NCI-H1092 (cell line): ENCODE measurements around the gene NRP1.

ENCODE experiments used
- DNase-seq: peaks from one replicate; lab custom pipeline; 2025; lab: John Stamatoyannopoulos, UW

NRP1 gene

GRCh38 chr10:33260403-33261149 lies 73.9 kb downstream of the NRP1 start:
- DNase-seq = no peak

DNA sequence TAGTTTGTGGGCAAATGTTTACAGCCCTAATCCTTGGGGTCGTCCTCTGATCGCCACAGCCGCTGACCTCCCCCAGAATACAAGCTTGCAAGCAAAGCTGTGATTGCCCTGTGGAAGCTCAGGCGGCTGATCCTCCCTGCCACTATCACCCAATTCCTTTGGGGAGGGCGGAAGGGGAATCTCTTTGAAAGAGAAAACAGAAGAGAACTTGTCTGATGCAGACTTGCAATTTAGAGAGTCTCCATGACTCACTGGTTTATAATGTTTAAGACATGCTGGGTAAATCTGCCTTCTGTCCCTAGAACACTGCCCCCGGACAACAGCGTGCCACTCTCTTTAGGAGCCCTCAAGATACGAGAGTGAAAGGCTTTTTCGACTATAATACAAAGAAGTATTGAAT lies 75.5 kb downstream of the NRP1 start:
- no peak for DNase-seq

DNA sequence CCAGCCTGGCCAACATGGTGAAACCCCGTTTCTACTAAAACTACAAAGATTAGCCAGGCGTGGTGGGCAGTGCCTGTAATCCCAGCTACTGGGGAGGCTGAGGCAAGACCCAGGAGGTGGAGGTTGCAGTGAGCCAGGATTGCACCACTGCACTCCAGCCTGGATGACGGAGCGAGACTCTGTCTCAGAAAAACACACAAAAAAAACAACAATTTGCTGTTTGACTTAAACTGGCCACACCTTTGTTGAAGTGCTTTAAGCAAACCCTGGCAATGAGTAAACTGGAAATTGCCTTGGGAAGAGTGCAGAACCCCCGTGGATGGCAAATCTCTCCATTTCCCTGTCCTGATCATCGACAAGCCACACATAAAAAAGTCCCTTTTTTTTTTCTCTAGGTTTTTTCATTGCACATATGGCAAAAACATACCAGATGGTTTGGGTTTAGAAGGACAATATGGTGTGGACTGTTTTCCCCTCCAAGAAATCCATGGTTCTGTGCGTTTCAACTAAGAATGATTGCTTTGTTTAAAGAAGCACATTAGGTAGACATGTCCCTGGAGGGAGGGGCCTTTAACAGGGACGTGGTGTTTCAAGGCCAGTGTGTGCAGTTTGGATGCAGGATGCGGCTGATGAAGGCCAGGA lies 76.9 kb downstream of the NRP1 start:
- no peak for DNase-seq

- no peak for DNase-seq
Measured at GRCh38 chr10:33256458-33256857, 78.0 kb downstream of the NRP1 start.

DNA sequence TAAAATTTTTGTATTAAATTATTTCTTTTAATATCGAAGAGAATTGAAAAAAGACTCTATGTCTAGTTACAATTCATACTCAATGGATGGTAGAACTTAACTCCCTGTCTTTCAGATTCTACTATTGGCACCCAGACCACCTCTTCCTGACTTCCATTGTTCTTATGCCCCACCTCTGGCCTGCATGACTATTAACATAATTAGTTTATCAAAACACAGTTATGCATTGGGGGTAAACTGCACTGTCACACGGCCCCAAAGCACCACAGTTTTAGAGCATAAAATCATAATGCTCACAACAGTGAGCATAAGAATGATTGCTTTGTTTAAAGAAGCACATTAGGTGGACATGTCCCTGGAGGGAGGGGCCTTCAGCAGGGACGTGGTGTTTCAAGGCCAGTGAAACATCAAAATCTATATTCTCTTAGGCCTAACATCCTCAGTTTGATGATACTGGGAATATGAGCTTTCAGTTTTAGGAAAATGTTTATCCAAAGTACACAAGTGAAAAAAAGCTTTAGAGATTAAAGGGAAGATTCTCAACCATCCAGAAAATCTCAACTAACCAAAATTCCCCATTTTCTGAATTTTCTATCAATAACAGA lies 79.8 kb downstream of the NRP1 start:
- DNase-seq = no peak

DNA sequence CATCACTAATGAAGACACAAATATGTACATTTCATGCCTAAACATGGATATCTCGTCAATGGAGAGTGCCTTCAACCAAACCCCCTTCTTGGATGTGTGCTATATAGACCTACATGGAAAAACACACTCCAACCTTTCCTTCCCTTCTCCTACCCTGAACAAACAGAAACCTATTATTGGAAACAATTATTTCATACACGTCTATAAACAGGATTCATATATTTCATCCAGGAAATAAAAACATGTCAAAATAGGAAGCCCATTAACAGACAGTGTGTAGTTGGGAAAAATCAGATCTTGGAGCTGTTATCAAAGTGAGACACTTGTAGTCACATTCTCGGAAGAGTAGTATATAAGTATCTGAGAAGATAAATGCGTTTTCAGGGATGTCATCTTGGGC lies 81.1 kb downstream of the NRP1 start:
- no peak for DNase-seq

- no peak for DNase-seq
Measured at GRCh38 chr10:33252794-33253203, 81.7 kb downstream of the NRP1 start.

DNA sequence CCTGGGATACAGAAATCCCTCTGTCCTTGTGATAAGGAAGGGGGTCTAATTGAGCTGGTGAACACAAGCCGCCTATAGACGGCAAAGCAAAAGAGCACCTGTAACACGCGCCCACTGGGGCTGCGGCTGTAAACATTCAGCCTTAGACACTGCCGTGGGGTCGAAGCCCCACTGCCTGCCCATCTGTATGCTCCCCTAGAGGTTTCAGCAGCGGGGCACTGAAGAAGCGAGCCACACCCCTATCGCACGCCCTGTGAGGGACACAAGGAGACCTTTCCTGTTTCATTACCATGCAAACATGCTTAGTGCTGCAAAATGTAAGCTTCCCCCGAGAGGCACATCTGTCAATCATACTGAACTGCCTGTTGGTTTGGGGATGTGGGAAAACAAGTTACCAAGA lies 82.1 kb downstream of the NRP1 start:
- no peak for DNase-seq

DNA sequence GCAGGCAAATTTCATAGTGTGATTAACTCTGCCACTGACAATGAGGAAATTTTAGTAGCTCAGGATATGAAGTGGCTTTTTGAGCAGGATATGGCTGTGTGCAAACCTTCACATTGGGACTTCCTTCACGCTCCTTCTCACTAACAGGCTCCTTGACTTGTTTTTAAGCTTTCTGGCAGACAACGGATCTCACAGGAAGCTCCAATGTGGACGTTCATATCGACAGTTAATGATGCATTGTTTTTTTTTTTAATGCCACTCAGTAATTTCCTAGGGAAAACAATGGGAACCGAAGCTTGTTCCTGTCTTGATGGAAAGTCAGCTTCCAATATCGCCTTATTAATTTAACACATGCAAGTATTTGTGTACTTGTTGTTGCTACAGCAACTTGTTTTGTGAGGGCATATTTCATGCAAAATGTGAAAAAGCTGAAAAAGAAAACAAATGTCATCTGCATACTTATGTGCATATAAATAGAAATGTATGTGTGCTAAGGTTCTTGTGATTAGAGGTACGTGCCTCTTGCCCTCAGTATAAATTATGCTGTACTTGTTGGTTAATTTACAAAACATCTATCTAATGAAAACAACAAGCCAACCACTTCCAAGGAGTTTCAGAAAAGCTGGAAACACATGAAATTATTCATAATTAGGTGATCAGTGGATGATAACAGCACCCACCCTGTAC lies 84.7 kb downstream of the NRP1 start:
- no peak for DNase-seq

GRCh38 chr10:33249137-33249536 lies 85.3 kb downstream of the NRP1 start:
- no peak for DNase-seq

DNA sequence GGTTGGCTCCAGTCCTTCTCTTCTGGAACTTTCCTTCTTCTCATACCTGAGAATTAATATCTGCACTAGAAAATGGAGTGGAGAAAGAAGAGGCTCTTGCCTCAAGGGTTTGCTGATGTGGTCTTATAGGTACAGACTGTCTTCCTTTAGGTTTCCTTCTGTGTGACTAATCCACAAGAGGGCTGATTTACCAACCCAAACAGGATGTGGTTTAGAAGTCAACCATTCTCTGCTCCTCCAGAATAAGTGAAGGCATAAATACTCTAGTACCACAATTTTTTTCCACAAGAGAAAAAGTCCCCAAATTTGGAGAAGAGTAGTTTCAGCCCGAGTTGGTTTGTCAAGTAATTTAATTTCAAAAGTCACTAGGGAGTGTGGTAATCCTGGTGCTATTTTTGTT lies 85.8 kb downstream of the NRP1 start:
- DNase-seq = no peak

- no peak for DNase-seq
Measured at GRCh38 chr10:33247221-33247922, 87.1 kb downstream of the NRP1 start.

- no peak for DNase-seq
Measured at GRCh38 chr10:33245343-33245742, 89.1 kb downstream of the NRP1 start.

GRCh38 chr10:33244354-33244967 lies 90.0 kb downstream of the NRP1 start:
- DNase-seq = no peak

DNA sequence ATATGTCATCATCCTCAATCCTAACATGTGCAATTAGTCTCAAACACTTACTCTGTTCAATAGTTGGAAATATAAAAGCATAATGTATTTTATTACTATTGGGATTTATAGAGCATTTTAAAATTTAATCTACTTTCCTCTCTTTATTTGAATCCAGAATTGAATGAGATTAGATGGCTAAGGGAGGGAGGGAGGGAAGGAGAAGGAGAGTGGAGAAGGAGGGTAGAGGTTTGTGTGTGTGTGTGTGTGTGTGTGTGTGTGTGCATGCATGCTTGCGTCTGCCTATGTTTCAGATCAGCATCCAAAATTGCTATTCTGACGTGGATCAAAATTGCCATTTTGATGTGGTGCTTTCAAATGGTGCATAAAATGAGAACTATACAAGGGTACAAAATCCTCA lies 90.8 kb downstream of the NRP1 start:
- DNase-seq = no peak

DNA sequence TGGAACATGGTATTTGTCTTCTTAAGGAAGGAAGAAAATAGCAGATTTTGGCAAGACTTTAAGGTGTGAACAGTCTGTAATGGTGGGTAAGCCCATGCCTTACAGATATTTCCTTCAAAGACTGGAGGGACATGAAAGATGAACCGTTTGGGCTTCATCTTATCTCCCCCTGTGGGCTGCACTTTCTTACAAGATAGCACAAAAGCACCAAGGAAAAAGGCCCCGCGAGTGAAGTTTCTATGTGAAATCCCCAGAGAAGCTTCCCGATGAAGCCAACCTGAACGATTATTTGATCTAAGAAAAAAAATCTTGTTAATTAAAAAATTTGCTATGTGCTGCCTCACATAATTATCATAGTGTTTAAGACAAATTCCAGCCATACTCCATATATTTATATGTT lies 91.5 kb downstream of the NRP1 start:
- DNase-seq = no peak

DNA sequence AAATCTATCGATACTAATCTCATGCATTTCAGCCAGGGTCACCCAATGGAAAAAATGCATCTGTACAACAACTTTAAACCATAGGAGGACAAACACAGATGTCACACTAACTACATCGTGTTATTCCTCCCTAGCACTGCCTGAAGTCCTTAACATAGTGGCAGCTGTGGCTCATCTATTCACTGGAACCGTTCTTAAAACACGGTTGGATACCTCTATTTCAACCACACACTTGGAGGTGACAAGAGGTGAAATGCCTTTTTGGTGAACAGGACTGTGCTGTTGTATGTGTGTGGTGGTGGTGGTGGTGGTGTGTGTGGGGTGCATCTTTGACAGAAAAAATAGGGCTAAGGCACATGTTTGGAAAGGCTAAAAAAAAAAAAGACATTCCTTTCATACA lies 93.1 kb downstream of the NRP1 start:
- no peak for DNase-seq

DNA sequence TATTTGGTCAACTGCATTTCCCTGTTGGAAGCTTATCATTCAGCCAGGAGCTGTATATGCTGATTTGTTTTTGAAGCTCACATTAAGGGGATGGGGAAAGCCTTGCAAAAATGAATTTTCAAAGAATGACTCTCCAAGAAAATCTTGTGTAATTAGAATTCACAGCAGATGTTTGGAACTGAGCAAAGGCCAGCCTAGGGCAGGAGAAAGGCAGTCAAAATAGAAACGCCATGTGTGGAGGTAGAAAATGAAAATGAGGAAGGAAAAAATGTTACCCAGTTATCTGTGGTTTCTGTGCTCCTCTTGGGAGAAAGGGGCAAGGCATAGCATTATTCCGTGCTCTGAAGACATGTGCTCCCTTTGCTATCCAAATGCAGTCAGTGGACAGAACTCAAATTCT lies 93.5 kb downstream of the NRP1 start:
- no peak for DNase-seq

- no peak for DNase-seq
Measured at GRCh38 chr10:33240258-33240657, 94.2 kb downstream of the NRP1 start.

GRCh38 chr10:33239257-33239656 lies 95.2 kb downstream of the NRP1 start:
- DNase-seq = no peak

GRCh38 chr10:33238643-33239042 lies 95.8 kb downstream of the NRP1 start:
- no peak for DNase-seq
